ENCODE results near the gene ARR3. TPM values are rescaled to one million over a fixed set of nuclear protein-coding genes. Genes with fewer than 3 reads are reported as not detected.
A peak's percentile ranks its signal among the peaks of the same experiment; 100 is the strongest.

Gene ARR3
- total RNA-seq = not detected

GRCh38 chrX:70268034-70268433 is at the start of gene ARR3:
TSS of gene ARR3 (plus strand) at chrX:70268334. CDS start at chrX:70269386, 1,052 bp downstream.
- intact Hi-C loops (cut with DNase I) = no loop called here
- no peaks in the 10 kb centered on the region for H3K4me1 ChIP-seq
- no peaks in the 10 kb centered on the region for H3K27me3 ChIP-seq
- H3K36me3 ChIP-seq (replicated peaks in 1 of 2; ENCODE audit: insufficient read depth in 1 of 2, low read depth in 2 of 2) = no peaks in the 10 kb centered on the region
- no peak within 1 kb of the TSS for H3K4me3 ChIP-seq
- no peak for TF ChIP-seq POLR2A (IDR thresholded peaks at IDR 0.05)
- H3K27ac ChIP-seq = no peak within 1 kb of the TSS
- H3K9me3 ChIP-seq = no peaks in the 10 kb centered on the region
- DNase-seq (no peak), ATAC-seq (no peak)

DNA sequence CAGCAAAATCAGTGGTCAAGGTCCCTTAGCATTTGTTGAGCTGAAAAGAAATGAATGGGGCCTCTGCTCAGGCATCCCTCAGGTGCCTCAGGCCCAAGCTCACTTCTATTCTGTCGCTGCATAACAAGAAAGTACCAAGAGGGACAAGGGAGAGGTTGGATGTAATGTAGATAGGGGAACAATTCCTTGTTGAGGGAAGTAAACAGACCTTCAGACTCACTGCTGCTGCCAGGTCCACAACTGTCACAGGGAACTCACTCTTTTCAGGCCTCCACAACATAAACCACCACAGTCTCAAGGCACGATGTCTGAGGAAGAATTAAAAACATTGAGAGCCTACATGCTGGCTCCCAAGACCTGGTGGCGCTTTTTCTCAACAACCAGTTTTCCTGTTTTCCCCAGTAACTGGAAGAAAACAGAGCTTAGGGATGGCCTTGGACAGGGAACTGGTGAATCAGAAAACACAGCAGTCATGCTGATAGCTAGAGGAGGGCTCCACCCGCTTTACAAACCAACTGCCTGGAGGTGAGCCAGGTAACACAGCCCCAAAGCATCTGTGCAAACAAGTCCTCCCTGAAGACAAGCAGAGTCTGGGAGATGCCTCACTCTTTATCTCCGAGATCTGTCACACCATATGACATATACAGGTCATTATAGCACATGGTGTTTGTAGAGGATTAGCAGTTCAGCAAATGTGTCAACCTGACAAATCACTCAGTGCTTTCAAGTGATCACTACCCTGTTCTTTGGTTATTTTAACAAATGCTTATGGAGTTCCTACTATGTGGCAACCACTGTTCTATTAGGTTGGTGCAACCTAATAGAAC is 48.0 kb upstream of the ARR3 start:
- no peak overlapping the region for H3K4me3 ChIP-seq
- H3K9me3 ChIP-seq = no peaks in the 10 kb centered on the region
- peak overlapping the region in 1 of 4 donors; percentile 22 for H3K27ac ChIP-seq
- DNase-seq (peak in 3 of 4 donors; percentile 17 to 35 (median 22)), ATAC-seq (peak; percentile 48)
- intact Hi-C loops (cut with DNase I) = no loop called here
- TF ChIP-seq CTCF (IDR thresholded peaks at IDR 0.05) (no peak), POLR2A (IDR thresholded peaks at IDR 0.05) (no peak)
- no peaks in the 10 kb centered on the region for H3K36me3 ChIP-seq (replicated peaks in 1 of 2; ENCODE audit: insufficient read depth in 1 of 2, low read depth in 2 of 2)
- 54 to 65% methylated on average over 3 to 5 of the region's 5 CpGs for WGBS, 2 donors
- no peaks in the 10 kb centered on the region for H3K27me3 ChIP-seq
- H3K4me1 ChIP-seq = peaks cover 8% of the 10 kb centered on the region

GRCh38 chrX:70226048-70226447 is 42.1 kb upstream of the ARR3 start:
- H3K36me3 ChIP-seq (replicated peaks in 1 of 2; ENCODE audit: insufficient read depth in 1 of 2, low read depth in 2 of 2) = no peaks in the 10 kb centered on the region
- intact Hi-C loops (cut with DNase I) = no loop called here
- DNase-seq (no peak), ATAC-seq (no peak)
- H3K4me3 ChIP-seq = no peak overlapping the region
- no peaks in the 10 kb centered on the region for H3K27me3 ChIP-seq
- no peaks in the 10 kb centered on the region for H3K9me3 ChIP-seq
- TF ChIP-seq POLR2A (IDR thresholded peaks at IDR 0.05) = no peak
- no peak for TF ChIP-seq CTCF (IDR thresholded peaks at IDR 0.05)
- H3K4me1 ChIP-seq = no peaks in the 10 kb centered on the region
- H3K27ac ChIP-seq = no peak overlapping the region

GRCh38 chrX:70226687-70227086 is 41.4 kb upstream of the ARR3 start:
- 86% methylated on average over 2 of the region's 2 CpGs for WGBS, 2 donors
- ATAC-seq = no peak

GRCh38 chrX:70231666-70232065 is 36.5 kb upstream of the ARR3 start:
- DNase-seq = no peak
- Histone ChIP-seq H3K27me3 (no peaks in the 10 kb centered on the region), H3K4me1 (no peaks in the 10 kb centered on the region), H3K36me3 (replicated peaks in 1 of 2; ENCODE audit: insufficient read depth in 1 of 2, low read depth in 2 of 2) (no peaks in the 10 kb centered on the region), H3K4me3 (no peak overlapping the region), H3K9me3 (no peaks in the 10 kb centered on the region), H3K27ac (no peak overlapping the region)
- TF ChIP-seq POLR2A (IDR thresholded peaks at IDR 0.05) (no peak), CTCF (IDR thresholded peaks at IDR 0.05) (no peak)
- 36 to 46% methylated on average over 4 of the region's 4 CpGs for WGBS, 2 donors
- intact Hi-C loops (cut with DNase I) = no loop called here
- ATAC-seq = no peak

More at GRCh38 chrX:70226687-70227086, 41.4 kb upstream of the ARR3 start:
- H3K27me3 ChIP-seq = no peaks in the 10 kb centered on the region
- no peaks in the 10 kb centered on the region for H3K9me3 ChIP-seq
- no peak for TF ChIP-seq POLR2A (IDR thresholded peaks at IDR 0.05)
- TF ChIP-seq CTCF (IDR thresholded peaks at IDR 0.05) = no peak
- H3K4me1 ChIP-seq = no peaks in the 10 kb centered on the region
- intact Hi-C loops (cut with DNase I) = no loop called here
- H3K4me3 ChIP-seq = no peak overlapping the region
- no peaks in the 10 kb centered on the region for H3K36me3 ChIP-seq (replicated peaks in 1 of 2; ENCODE audit: insufficient read depth in 1 of 2, low read depth in 2 of 2)
- H3K27ac ChIP-seq = no peak overlapping the region
- DNase-seq = no peak
